ENCODE measurements around the gene PCDH9. TPM values are rescaled to one million over a fixed set of nuclear protein-coding genes. Genes with fewer than 3 reads are reported as not detected.

The PCDH9 gene
- total RNA-seq, 4 donors from 2014 or later, result 0.37 to 2.4 (median 1.5) TPM

DNA sequence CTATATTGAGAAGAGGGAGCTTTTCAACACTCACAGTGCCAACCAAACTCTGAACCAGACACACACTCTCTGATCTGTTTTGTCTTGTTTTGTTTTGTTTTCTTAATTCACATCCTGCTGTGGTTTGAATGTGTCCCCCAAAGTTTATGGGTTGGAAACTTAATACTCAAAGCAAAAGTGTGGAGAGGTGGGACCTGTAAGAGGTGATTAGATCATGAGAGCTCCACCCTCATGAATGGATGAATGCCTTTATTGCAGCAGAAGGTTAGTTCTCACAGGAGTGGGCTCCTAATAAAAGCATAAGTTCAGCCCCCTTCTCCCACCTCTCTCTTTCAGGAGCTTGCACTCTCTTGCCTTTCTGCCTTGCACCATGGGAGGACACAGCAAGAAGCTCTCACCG is 957.1 kb downstream of the PCDH9 start:
- in situ Hi-C loops (cut with MboI; ENCODE audit: low pct_ligation_motif_present in 1 of 4, low pct_unique_long_range_greater_than_20kb in 1 of 4, low sequenced_read_pairs in 3 of 4), result no loop called here
- Histone ChIP-seq H3K27me3 (no peaks in the 10 kb centered on the region), H3K9me3 (no peaks in the 10 kb centered on the region), H3K4me3 (no peak overlapping the region), H3K4me1 (no peaks in the 10 kb centered on the region), H3K36me3 (no peaks in the 10 kb centered on the region), H3K27ac (no peak overlapping the region)
- WGBS, 2 donors (ENCODE audit: low coverage in 1 of 2), result 40 to 77% methylated on average over 1 of the region's 1 CpG
- intact Hi-C loops (cut with DNase I; ENCODE audit: low total_unique reads), result no loop called here
- DNase-seq, result no peak
- TF ChIP-seq POLR2AphosphoS5 (IDR thresholded peaks at IDR 0.05) (no peak), POLR2A (IDR thresholded peaks at IDR 0.05) (no peak), EP300 (IDR thresholded peaks at IDR 0.05; ENCODE audit: low read depth) (no peak), CTCF (IDR thresholded peaks at IDR 0.05) (no peak)

- in situ Hi-C loops (cut with MboI; ENCODE audit: low pct_ligation_motif_present in 1 of 4, low pct_unique_long_range_greater_than_20kb in 1 of 4, low sequenced_read_pairs in 3 of 4), result no loop called here
- Histone ChIP-seq H3K9me3 (no peaks in the 10 kb centered on the region), H3K36me3 (no peaks in the 10 kb centered on the region), H3K27me3 (no peaks in the 10 kb centered on the region), H3K27ac (no peak overlapping the region), H3K4me1 (no peaks in the 10 kb centered on the region), H3K4me3 (no peak overlapping the region)
- no peak for TF ChIP-seq EP300 (IDR thresholded peaks at IDR 0.05; ENCODE audit: low read depth)
- DNase-seq, result no peak
- WGBS, 2 donors (ENCODE audit: low coverage in 1 of 2), result 86 to 92% methylated on average over 5 of the region's 5 CpGs
- intact Hi-C loops (cut with DNase I; ENCODE audit: low total_unique reads), result no loop called here
Measured at GRCh38 chr13:66266761-66267160, 963.4 kb downstream of the PCDH9 start.

DNA sequence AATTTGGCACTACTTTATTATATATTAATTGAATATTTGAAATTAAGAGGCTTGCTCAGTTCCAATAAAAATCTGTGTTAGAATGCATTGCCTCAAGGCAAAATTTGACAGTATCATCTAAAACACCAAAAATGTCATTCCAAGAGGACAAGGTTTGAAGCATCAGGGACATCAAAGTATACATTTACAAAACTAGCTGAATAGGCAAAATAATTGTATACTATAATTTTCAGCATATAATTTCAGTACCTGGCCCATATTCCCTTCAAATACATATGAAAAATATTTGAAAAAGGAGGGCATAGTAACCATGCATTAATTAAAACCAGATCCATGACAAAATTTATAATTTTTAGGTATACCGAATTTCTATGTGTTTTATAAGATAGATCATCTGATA is 963.8 kb downstream of the PCDH9 start:
- Histone ChIP-seq H3K9me3 (no peaks in the 10 kb centered on the region), H3K4me3 (no peak overlapping the region), H3K36me3 (no peaks in the 10 kb centered on the region), H3K27ac (no peak overlapping the region), H3K4me1 (no peaks in the 10 kb centered on the region), H3K27me3 (no peaks in the 10 kb centered on the region)
- WGBS, 2 donors (ENCODE audit: low coverage in 1 of 2), result 60 to 82% methylated on average over 1 of the region's 1 CpG
- no peak for DNase-seq
- TF ChIP-seq POLR2AphosphoS5 (IDR thresholded peaks at IDR 0.05) (no peak), POLR2A (IDR thresholded peaks at IDR 0.05) (no peak), CTCF (IDR thresholded peaks at IDR 0.05) (no peak), EP300 (IDR thresholded peaks at IDR 0.05; ENCODE audit: low read depth) (no peak)
- intact Hi-C loops (cut with DNase I; ENCODE audit: low total_unique reads) (no loop called here), in situ Hi-C loops (cut with MboI; ENCODE audit: low pct_ligation_motif_present in 1 of 4, low pct_unique_long_range_greater_than_20kb in 1 of 4, low sequenced_read_pairs in 3 of 4) (no loop called here)

DNA sequence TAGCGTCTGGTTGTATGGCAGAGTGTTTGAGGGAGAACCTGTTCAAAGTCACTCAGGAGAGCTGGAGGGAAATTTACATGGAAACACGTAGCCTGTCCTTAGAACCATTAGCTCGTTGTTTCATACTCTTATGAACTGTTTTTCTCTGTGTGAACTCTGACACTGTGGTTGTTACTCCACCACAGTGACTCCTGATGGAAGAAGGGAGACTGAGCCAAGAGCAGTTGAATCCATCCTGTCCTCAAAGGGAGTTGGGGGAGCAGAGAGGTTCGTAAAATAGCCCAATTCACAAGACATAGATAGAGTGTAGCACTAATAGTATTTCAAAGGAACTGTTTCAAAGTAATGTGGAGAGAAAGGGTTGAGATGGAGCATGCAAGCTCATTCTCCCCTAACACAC is 964.8 kb downstream of the PCDH9 start:
- no peak overlapping the region for H3K4me3 ChIP-seq
- H3K9me3 ChIP-seq, result no peaks in the 10 kb centered on the region
- TF ChIP-seq EP300 (IDR thresholded peaks at IDR 0.05; ENCODE audit: low read depth), result no peak
- TF ChIP-seq CTCF (IDR thresholded peaks at IDR 0.05), result no peak
- TF ChIP-seq POLR2A (IDR thresholded peaks at IDR 0.05), result no peak
- TF ChIP-seq POLR2AphosphoS5 (IDR thresholded peaks at IDR 0.05), result no peak
- no peak for DNase-seq
- intact Hi-C loops (cut with DNase I; ENCODE audit: low total_unique reads) (no loop called here), in situ Hi-C loops (cut with MboI; ENCODE audit: low pct_ligation_motif_present in 1 of 4, low pct_unique_long_range_greater_than_20kb in 1 of 4, low sequenced_read_pairs in 3 of 4) (no loop called here)
- H3K36me3 ChIP-seq, result no peaks in the 10 kb centered on the region
- no peaks in the 10 kb centered on the region for H3K27me3 ChIP-seq
- H3K27ac ChIP-seq, result no peak overlapping the region
- WGBS, 2 donors (ENCODE audit: low coverage in 1 of 2), result 47 to 53% methylated on average over 2 to 4 of the region's 4 CpGs
- no peaks in the 10 kb centered on the region for H3K4me1 ChIP-seq

- no peak for DNase-seq
- H3K4me1 ChIP-seq, result no peaks in the 10 kb centered on the region
- intact Hi-C loops (cut with DNase I; ENCODE audit: low total_unique reads), result no loop called here
- TF ChIP-seq CTCF (IDR thresholded peaks at IDR 0.05) (no peak), POLR2AphosphoS5 (IDR thresholded peaks at IDR 0.05) (no peak), POLR2A (IDR thresholded peaks at IDR 0.05) (no peak), EP300 (IDR thresholded peaks at IDR 0.05; ENCODE audit: low read depth) (no peak)
- H3K27ac ChIP-seq, result no peak overlapping the region
- H3K36me3 ChIP-seq, result no peaks in the 10 kb centered on the region
- in situ Hi-C loops (cut with MboI; ENCODE audit: low pct_ligation_motif_present in 1 of 4, low pct_unique_long_range_greater_than_20kb in 1 of 4, low sequenced_read_pairs in 3 of 4), result no loop called here
- H3K27me3 ChIP-seq, result no peaks in the 10 kb centered on the region
- no peaks in the 10 kb centered on the region for H3K9me3 ChIP-seq
- 81% methylated on average over 5 of the region's 5 CpGs; no CpG with 5 or more reads in 1 of the 2 donors for WGBS, 2 donors (ENCODE audit: low coverage in 1 of 2)
- no peak overlapping the region for H3K4me3 ChIP-seq
Measured at GRCh38 chr13:66264971-66265370, 965.2 kb downstream of the PCDH9 start.
